HepG2 (cell line): Measurements from ENCODE around the gene TIMM8B. TPM values are rescaled to one million over a fixed set of nuclear protein-coding genes. Genes with fewer than 3 reads are reported as not detected.

Experiments
- BCL3 ChIP-seq: sonication (generic); formaldehyde crosslinking; IDR thresholded peaks from 2 replicates; pipeline ENCODE4 v1.5.1; 2020; ENCODE audit warnings: mild to moderate bottlenecking, missing genetic modification reagents, moderate library complexity
- ETV5 ChIP-seq: IDR thresholded peaks from 2 replicates; pipeline ENCODE4 v1.6.1; 2018; ENCODE audit warnings: missing biosample characterization, missing genetic modification reagents, inconsistent platforms, borderline replicate concordance
- KDM5A ChIP-seq: fragments of 200-600 bp; sonication (generic); IDR thresholded peaks from 2 replicates; pipeline ENCODE4 v1.7.0; 2018; ENCODE audit warnings: antibody characterized with exemption, mild to moderate bottlenecking, low read length, borderline replicate concordance
- KLF12 ChIP-seq: sonication (generic); formaldehyde crosslinking; IDR thresholded peaks from 2 replicates; pipeline ENCODE4 v1.4.0; 2020; ENCODE audit warnings: missing genetic modification reagents, borderline replicate concordance
- KLF13 ChIP-seq: sonication (generic); formaldehyde crosslinking; IDR thresholded peaks from 2 replicates; pipeline ENCODE4 v1.4.0; 2020; ENCODE audit warnings: mild to moderate bottlenecking, missing genetic modification reagents
- NFYB ChIP-seq: sonication (generic); formaldehyde crosslinking; IDR thresholded peaks from 2 replicates; pipeline ENCODE4 v1.4.0; 2020; ENCODE audit warnings: missing genetic modification reagents
- PAX8 ChIP-seq: sonication (generic); formaldehyde crosslinking; IDR thresholded peaks from 2 replicates; pipeline ENCODE4 v1.8.0; 2022; ENCODE audit warnings: mild to moderate bottlenecking, missing genetic modification reagents, borderline replicate concordance
- PHF21A ChIP-seq: sonication (generic); formaldehyde crosslinking; IDR thresholded peaks from 2 replicates; pipeline ENCODE4 v1.5.0; 2020; ENCODE audit warnings: mild to moderate bottlenecking, missing genetic modification reagents
- TFE3 ChIP-seq: IDR thresholded peaks from 2 replicates; pipeline ENCODE4 v1.6.1; 2016
- ZNF432 ChIP-seq: sonication (generic); formaldehyde crosslinking; IDR thresholded peaks from 2 replicates; pipeline ENCODE4 v1.5.0; 2020; ENCODE audit warnings: missing genetic modification reagents, mild to moderate bottlenecking, borderline replicate concordance
- ZNF615 ChIP-seq: sonication (generic); formaldehyde crosslinking; IDR thresholded peaks from 2 replicates; pipeline ENCODE4 v1.5.0; 2020; ENCODE audit warnings: mild to moderate bottlenecking, missing genetic modification reagents, borderline replicate concordance
- ZNF737 ChIP-seq: sonication (generic); formaldehyde crosslinking; IDR thresholded peaks from 2 replicates; pipeline ENCODE4 v1.5.0; 2020; ENCODE audit warnings: missing genetic modification reagents, mild to moderate bottlenecking, borderline replicate concordance
- polyA plus RNA-seq, 8 experiments: library from polyadenylated mRNA; depleted of rRNA in 3 of 8; stranded (reverse) in 7 of 8; unstranded in 1 of 8; fragments of >200 nt; fragmentation: Illumina TruSeq in 4 of 8; extraction: Trizol in 4 of 8; gene quantifications; 2 replicates each; pipeline versions ENCODE4 v1.2.1 to v1.2.3, GENCODE V29; 2011 to 2016; ENCODE audit warnings: low read depth in 4 of 8, missing spikeins in 1 of 8, mixed read lengths in 1 of 8; ENCODE audit not compliant: insufficient read depth in 1 of 8
- total RNA-seq, 5 experiments: library from RNA; depleted of rRNA; stranded (reverse); fragments of >200 nt; fragmentation: Illumina TruSeq; extraction: Trizol; gene quantifications; 2 replicates each; pipeline ENCODE4 v1.2.3, GENCODE V29; 2016; ENCODE audit warnings: low read depth in 1 of 5
- TF ChIP-seq, protein P1 (sequence below): sonication (generic); formaldehyde crosslinking; IDR thresholded peaks from 2 replicates; pipeline ENCODE4 v1.4.0; 2020; ENCODE audit warnings: missing genetic modification reagents
- TF ChIP-seq, protein P2 (sequence below): sonication (generic); formaldehyde crosslinking; IDR thresholded peaks from 2 replicates; pipeline ENCODE4 v1.5.1; 2020; ENCODE audit warnings: mild to moderate bottlenecking, missing genetic modification reagents, moderate library complexity

TIMM8B gene
- total and polyA plus RNA-seq, 2 of the 13 experiments (the other 11 are each of a cell fraction or from before 2014, with no cell fraction given) = 84.5 to 98.3 TPM

- TF ChIP-seq, protein P1, sequence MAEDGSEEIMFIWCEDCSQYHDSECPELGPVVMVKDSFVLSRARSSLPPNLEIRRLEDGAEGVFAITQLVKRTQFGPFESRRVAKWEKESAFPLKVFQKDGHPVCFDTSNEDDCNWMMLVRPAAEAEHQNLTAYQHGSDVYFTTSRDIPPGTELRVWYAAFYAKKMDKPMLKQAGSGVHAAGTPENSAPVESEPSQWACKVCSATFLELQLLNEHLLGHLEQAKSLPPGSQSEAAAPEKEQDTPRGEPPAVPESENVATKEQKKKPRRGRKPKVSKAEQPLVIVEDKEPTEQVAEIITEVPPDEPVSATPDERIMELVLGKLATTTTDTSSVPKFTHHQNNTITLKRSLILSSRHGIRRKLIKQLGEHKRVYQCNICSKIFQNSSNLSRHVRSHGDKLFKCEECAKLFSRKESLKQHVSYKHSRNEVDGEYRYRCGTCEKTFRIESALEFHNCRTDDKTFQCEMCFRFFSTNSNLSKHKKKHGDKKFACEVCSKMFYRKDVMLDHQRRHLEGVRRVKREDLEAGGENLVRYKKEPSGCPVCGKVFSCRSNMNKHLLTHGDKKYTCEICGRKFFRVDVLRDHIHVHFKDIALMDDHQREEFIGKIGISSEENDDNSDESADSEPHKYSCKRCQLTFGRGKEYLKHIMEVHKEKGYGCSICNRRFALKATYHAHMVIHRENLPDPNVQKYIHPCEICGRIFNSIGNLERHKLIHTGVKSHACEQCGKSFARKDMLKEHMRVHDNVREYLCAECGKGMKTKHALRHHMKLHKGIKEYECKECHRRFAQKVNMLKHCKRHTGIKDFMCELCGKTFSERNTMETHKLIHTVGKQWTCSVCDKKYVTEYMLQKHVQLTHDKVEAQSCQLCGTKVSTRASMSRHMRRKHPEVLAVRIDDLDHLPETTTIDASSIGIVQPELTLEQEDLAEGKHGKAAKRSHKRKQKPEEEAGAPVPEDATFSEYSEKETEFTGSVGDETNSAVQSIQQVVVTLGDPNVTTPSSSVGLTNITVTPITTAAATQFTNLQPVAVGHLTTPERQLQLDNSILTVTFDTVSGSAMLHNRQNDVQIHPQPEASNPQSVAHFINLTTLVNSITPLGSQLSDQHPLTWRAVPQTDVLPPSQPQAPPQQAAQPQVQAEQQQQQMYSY (CRISPR knock-in tag) = peak; percentile 95
- TF ChIP-seq BCL3 (CRISPR knock-in tag) = peak; percentile 57
- TF ChIP-seq ZNF432 (CRISPR knock-in tag) = no peak
- TF ChIP-seq, protein P2, sequence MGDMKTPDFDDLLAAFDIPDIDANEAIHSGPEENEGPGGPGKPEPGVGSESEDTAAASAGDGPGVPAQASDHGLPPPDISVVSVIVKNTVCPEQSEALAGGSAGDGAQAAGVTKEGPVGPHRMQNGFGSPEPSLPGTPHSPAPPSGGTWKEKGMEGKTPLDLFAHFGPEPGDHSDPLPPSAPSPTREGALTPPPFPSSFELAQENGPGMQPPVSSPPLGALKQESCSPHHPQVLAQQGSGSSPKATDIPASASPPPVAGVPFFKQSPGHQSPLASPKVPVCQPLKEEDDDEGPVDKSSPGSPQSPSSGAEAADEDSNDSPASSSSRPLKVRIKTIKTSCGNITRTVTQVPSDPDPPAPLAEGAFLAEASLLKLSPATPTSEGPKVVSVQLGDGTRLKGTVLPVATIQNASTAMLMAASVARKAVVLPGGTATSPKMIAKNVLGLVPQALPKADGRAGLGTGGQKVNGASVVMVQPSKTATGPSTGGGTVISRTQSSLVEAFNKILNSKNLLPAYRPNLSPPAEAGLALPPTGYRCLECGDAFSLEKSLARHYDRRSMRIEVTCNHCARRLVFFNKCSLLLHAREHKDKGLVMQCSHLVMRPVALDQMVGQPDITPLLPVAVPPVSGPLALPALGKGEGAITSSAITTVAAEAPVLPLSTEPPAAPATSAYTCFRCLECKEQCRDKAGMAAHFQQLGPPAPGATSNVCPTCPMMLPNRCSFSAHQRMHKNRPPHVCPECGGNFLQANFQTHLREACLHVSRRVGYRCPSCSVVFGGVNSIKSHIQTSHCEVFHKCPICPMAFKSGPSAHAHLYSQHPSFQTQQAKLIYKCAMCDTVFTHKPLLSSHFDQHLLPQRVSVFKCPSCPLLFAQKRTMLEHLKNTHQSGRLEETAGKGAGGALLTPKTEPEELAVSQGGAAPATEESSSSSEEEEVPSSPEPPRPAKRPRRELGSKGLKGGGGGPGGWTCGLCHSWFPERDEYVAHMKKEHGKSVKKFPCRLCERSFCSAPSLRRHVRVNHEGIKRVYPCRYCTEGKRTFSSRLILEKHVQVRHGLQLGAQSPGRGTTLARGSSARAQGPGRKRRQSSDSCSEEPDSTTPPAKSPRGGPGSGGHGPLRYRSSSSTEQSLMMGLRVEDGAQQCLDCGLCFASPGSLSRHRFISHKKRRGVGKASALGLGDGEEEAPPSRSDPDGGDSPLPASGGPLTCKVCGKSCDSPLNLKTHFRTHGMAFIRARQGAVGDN = peak; percentile 74
- no peak for TF ChIP-seq KLF13 (CRISPR knock-in tag)
- 0 out of 2 replicates have a peak, but pooled peaks have one; percentile 42 for TF ChIP-seq TFE3 (CRISPR knock-in tag)
- 0 out of 2 replicates have a peak, but pooled peaks have one; percentile 20 for TF ChIP-seq PHF21A
- no peak; the same call in 1 of the 2 replicates for TF ChIP-seq ETV5
- TF ChIP-seq ZNF737 (CRISPR knock-in tag) = peak; percentile 57; the same call in 1 of the 2 replicates
- TF ChIP-seq NFYB (CRISPR knock-in tag) = peak; percentile 62
- peak; percentile 99 for TF ChIP-seq KDM5A
- no peak for TF ChIP-seq PAX8
- TF ChIP-seq KLF12 (CRISPR knock-in tag) = peak; percentile 68; the same call in 1 of the 2 replicates
- TF ChIP-seq ZNF615 (CRISPR knock-in tag) = no peak; the same call in 1 of the 2 replicates
These were observed 12.4 kb downstream of the TIMM8B start, which contains the start of the genes NKAPD1 and PIH1D2 (continued) for GRCh38 chr11:112073941-112074811.
